Coronary artery (tissue), 2 donors: Measurements from ENCODE around the gene AP5Z1.

Source experiments
- DNase-seq: peaks from one replicate; pipeline ENCODE4 v3.0.0-alpha.2; 2017; ENCODE audit warnings: low spot score
- H3K27ac ChIP-seq, 2 donors: fragments of 200-600 bp; sonication (generic); one replicate each; pipeline ENCODE4 v1.5.1; 2016 to 2019
- H3K4me3 ChIP-seq: fragments of 200-600 bp; sonication (generic); 2 replicates; pipeline ENCODE4 v1.5.1; 2016; ENCODE audit warnings: mild to moderate bottlenecking, moderate library complexity
- CTCF ChIP-seq: fragments of 200-600 bp; sonication (generic); IDR thresholded peaks from one replicate; pipeline ENCODE4 v1.5.1; 2019; ENCODE audit warnings: antibody characterized with exemption

The AP5Z1 gene

GRCh38 chr7:4753598-4754432 lies 21.6 kb upstream of the AP5Z1 start:
- peak; percentile 80 for TF ChIP-seq CTCF
- no peak for DNase-seq
- Histone ChIP-seq H3K4me3 (no peak overlapping the region), H3K27ac (peak overlapping the region in 1 of 2 donors; percentile 3)

GRCh38 chr7:4754433-4755010 lies 20.9 kb upstream of the AP5Z1 start:
- Histone ChIP-seq H3K4me3 (no peak overlapping the region), H3K27ac (no peak overlapping the region)
- no peak for TF ChIP-seq CTCF
- DNase-seq, result no peak

GRCh38 chr7:4755045-4755444 lies 20.4 kb upstream of the AP5Z1 start:
- DNase-seq, result no peak
- no peak for TF ChIP-seq CTCF
- no peak overlapping the region for H3K27ac ChIP-seq
- H3K4me3 ChIP-seq, result no peak overlapping the region

GRCh38 chr7:4758111-4758510 lies 17.3 kb upstream of the AP5Z1 start:
- no peak for TF ChIP-seq CTCF
- Histone ChIP-seq H3K27ac (no peak overlapping the region), H3K4me3 (no peak overlapping the region)
- no peak for DNase-seq

- no peak for DNase-seq
- no peak for TF ChIP-seq CTCF
- no peak overlapping the region for H3K4me3 ChIP-seq
- no peak overlapping the region for H3K27ac ChIP-seq
Observed at GRCh38 chr7:4758791-4759190, 16.6 kb upstream of the AP5Z1 start.

- Histone ChIP-seq H3K4me3 (no peak overlapping the region), H3K27ac (no peak overlapping the region)
- DNase-seq, result no peak
- TF ChIP-seq CTCF, result no peak
Observed at GRCh38 chr7:4759211-4759610, 16.2 kb upstream of the AP5Z1 start.

GRCh38 chr7:4760952-4761351 lies 14.5 kb upstream of the AP5Z1 start:
- TF ChIP-seq CTCF, result no peak
- Histone ChIP-seq H3K27ac (no peak overlapping the region), H3K4me3 (no peak overlapping the region)
- DNase-seq, result no peak
